ENCODE data around the gene DOCK9. TPM values are rescaled to one million over a fixed set of nuclear protein-coding genes. Genes with fewer than 3 reads are reported as not detected.
A peak's percentile ranks its signal among the peaks of the same experiment; 100 is the strongest.

The DOCK9 gene
- total RNA-seq, 6 donors from 2014 or later = 155 to 284 (median 170) TPM

DNA sequence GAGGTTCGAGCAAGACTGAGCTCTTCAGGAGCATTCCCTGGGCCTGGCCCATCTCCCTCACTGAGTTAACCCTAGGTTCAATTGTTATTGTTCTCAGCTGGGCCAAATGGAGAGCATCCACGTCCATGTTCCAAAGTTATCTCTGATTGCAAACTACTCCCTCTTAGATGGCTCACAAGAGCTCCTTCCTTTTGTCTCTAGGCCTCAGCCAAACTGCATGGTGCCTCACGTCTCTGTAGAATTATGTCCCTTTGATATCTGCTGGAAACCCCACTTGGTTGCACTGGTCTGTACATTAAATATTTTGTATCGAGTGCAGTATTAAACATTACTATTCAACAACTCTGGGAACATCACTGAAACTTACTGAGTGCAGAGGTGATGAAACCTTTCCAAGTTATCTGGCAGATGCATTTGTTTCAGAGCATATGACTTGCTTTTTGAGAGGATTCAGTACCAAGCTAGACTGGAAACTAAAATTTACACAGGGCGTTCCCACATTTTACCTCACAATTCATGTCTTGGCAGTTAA, 38.1 kb downstream of the DOCK9 start:
- ATAC-seq (ENCODE audit: low FRiP score in 2 of 2) = peak in 1 of 2 donors; percentile 64
- no peak overlapping the region for H3K4me3 ChIP-seq
- H3K36me3 ChIP-seq = no peaks in the 10 kb centered on the region
- H3K27ac ChIP-seq = no peak overlapping the region
- WGBS, 2 donors = 80 to 88% methylated on average over 5 of the region's 5 CpGs
- no peaks in the 10 kb centered on the region for H3K27me3 ChIP-seq
- no peak for TF ChIP-seq EP300 (IDR thresholded peaks at IDR 0.05)
- no peak for TF ChIP-seq POLR2AphosphoS5 (IDR thresholded peaks at IDR 0.05)
- no peak for TF ChIP-seq POLR2A (IDR thresholded peaks at IDR 0.05)
- TF ChIP-seq, protein P1, sequence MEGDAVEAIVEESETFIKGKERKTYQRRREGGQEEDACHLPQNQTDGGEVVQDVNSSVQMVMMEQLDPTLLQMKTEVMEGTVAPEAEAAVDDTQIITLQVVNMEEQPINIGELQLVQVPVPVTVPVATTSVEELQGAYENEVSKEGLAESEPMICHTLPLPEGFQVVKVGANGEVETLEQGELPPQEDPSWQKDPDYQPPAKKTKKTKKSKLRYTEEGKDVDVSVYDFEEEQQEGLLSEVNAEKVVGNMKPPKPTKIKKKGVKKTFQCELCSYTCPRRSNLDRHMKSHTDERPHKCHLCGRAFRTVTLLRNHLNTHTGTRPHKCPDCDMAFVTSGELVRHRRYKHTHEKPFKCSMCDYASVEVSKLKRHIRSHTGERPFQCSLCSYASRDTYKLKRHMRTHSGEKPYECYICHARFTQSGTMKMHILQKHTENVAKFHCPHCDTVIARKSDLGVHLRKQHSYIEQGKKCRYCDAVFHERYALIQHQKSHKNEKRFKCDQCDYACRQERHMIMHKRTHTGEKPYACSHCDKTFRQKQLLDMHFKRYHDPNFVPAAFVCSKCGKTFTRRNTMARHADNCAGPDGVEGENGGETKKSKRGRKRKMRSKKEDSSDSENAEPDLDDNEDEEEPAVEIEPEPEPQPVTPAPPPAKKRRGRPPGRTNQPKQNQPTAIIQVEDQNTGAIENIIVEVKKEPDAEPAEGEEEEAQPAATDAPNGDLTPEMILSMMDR (IDR thresholded peaks at IDR 0.05) = no peak
- peaks cover 0 to 9% (median under 1%) of the 10 kb centered on the region in 4 donors for H3K9me3 ChIP-seq
- peaks cover 0 to 13% (median 6%) of the 10 kb centered on the region in 4 donors for H3K4me1 ChIP-seq
- no peak for DNase-seq

DNA sequence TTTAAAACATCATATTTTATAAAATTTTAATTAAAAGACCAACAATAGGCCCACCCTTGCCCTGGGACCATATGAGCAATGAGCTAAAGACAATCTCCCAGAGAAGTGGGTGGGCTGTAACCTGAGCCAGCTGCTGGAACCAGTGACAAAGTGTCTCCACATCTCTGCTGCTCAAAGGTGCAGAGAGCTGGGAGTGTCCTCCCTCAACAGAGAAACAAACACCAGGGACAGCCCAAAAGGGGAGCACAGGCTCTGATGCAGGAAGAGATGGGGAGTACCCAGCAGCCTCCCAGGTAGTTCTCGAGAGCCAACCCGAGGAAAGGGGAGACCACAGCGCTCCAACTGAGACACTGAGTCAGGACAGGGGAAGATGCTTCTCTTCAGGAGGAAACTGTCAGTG, 39.1 kb downstream of the DOCK9 start:
- Histone ChIP-seq H3K4me1 (peaks cover 0 to 12% (median 6%) of the 10 kb centered on the region in 4 donors), H3K9me3 (peaks cover 4 to 19% (median 8%) of the 10 kb centered on the region in 4 donors), H3K27me3 (no peaks in the 10 kb centered on the region), H3K4me3 (no peak overlapping the region), H3K27ac (no peak overlapping the region), H3K36me3 (peaks cover 0 to 4% (median 0%) of the 10 kb centered on the region in 4 donors)
- TF ChIP-seq POLR2A (IDR thresholded peaks at IDR 0.05) (no peak), POLR2AphosphoS5 (IDR thresholded peaks at IDR 0.05) (no peak), EP300 (IDR thresholded peaks at IDR 0.05) (no peak)
- TF ChIP-seq, protein P1 (IDR thresholded peaks at IDR 0.05) = no peak
- WGBS, 2 donors = 92 to 94% methylated on average over 3 of the region's 3 CpGs
- no peak for DNase-seq
- no peak for ATAC-seq (ENCODE audit: low FRiP score in 2 of 2)

DNA sequence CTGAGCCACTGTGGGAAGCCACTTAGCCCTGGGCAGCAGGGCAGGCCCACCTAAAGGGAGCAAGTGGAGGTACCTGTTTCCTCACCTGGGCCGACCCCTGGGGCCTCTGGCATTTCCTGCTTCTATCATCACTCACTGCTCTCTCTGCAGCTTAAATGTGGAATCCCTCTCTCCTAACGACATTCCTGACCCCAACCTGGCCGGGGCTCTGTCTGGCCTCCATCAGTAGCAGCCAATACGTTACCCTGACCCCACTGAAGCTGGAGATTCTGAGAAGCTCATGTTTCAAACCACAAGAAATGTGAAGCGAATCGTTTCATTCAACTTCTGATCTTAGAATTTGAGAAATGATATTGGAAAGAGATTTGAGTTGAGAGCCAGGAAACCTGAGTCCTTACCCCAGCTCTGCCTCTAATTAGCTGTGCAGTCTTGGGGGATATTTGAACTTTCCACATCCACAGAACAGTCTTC, 39.9 kb downstream of the DOCK9 start:
- Histone ChIP-seq H3K4me3 (no peak overlapping the region), H3K27me3 (no peaks in the 10 kb centered on the region), H3K4me1 (peaks cover 0 to 12% (median 6%) of the 10 kb centered on the region in 4 donors), H3K27ac (no peak overlapping the region), H3K36me3 (peaks cover 0 to 4% (median 2%) of the 10 kb centered on the region in 4 donors), H3K9me3 (peaks cover 4 to 22% (median 11%) of the 10 kb centered on the region in 4 donors)
- WGBS, 2 donors = 72% methylated on average over 6 of the region's 6 CpGs
- TF ChIP-seq POLR2A (IDR thresholded peaks at IDR 0.05) = no peak
- no peak for TF ChIP-seq POLR2AphosphoS5 (IDR thresholded peaks at IDR 0.05)
- TF ChIP-seq, protein P1 (IDR thresholded peaks at IDR 0.05) = no peak
- TF ChIP-seq EP300 (IDR thresholded peaks at IDR 0.05) = no peak
- ATAC-seq (ENCODE audit: low FRiP score in 2 of 2) (no peak), DNase-seq (no peak)

DNA sequence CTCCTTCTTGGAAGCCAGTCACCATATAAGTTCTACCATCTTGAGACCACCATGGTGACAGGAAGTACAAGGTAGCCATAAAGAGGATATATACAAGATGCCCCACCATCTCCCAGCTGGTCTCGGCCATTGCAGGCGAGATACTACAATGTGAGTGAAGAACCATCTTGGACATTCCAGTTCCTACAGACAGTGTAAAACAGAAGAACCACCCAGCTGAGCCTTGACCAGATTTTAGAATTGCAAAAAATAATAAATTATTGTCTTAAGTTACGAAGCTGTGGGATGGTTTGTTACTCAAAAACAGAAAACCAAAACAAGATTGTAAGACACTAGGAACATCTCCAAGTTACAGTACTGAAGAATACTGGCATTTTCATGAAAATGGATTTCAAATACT, 43.6 kb downstream of the DOCK9 start:
- ATAC-seq (ENCODE audit: low FRiP score in 2 of 2) (no peak), DNase-seq (no peak)
- no peak for TF ChIP-seq POLR2A (IDR thresholded peaks at IDR 0.05)
- TF ChIP-seq EP300 (IDR thresholded peaks at IDR 0.05) = no peak
- TF ChIP-seq POLR2AphosphoS5 (IDR thresholded peaks at IDR 0.05) = no peak
- TF ChIP-seq, protein P1 (IDR thresholded peaks at IDR 0.05) = no peak
- H3K4me3 ChIP-seq = no peak overlapping the region
- WGBS, 2 donors = 93 to 98% methylated on average over 3 of the region's 3 CpGs
- H3K27me3 ChIP-seq = no peaks in the 10 kb centered on the region
- peaks cover 4 to 22% (median 11%) of the 10 kb centered on the region in 4 donors for H3K9me3 ChIP-seq
- H3K27ac ChIP-seq = no peak overlapping the region
- peaks cover 0 to 5% (median 2%) of the 10 kb centered on the region in 4 donors for H3K36me3 ChIP-seq
- peaks cover 0 to 6% (median 2%) of the 10 kb centered on the region in 4 donors for H3K4me1 ChIP-seq

All from upper lobe of left lung (tissue), 6 donors.